NCI-H526 treated with DMSO at 0.1 percent for 48 hours (cell line): ENCODE measurements around the gene RPS6KL1.

ENCODE experiments used
- DNase-seq: peaks from one replicate; lab custom pipeline; 2025; lab: John Stamatoyannopoulos, UW

Gene RPS6KL1

GRCh38 chr14:74951443-74952179, 28.6 kb upstream of the RPS6KL1 start:
- no peak for DNase-seq

GRCh38 chr14:74950795-74951442, 27.9 kb upstream of the RPS6KL1 start:
- no peak for DNase-seq

GRCh38 chr14:74949859-74950573, 27.0 kb upstream of the RPS6KL1 start:
- DNase-seq, result no peak

GRCh38 chr14:74949191-74949601, 26.1 kb upstream of the RPS6KL1 start:
- DNase-seq, result no peak

GRCh38 chr14:74948228-74949175, 25.4 kb upstream of the RPS6KL1 start:
- no peak for DNase-seq

- DNase-seq, result no peak
These were observed 24.5 kb upstream of the RPS6KL1 start for GRCh38 chr14:74947353-74948227.

- DNase-seq, result no peak
These were observed 23.7 kb upstream of the RPS6KL1 start for GRCh38 chr14:74946659-74947281.

GRCh38 chr14:74945852-74946658, 23.0 kb upstream of the RPS6KL1 start:
- DNase-seq, result peak; percentile 3

- no peak for DNase-seq
These were observed 22.3 kb upstream of the RPS6KL1 start for GRCh38 chr14:74945261-74945851.

GRCh38 chr14:74942608-74943007, 19.5 kb upstream of the RPS6KL1 start:
- DNase-seq, result no peak

- DNase-seq, result no peak
These were observed 19.1 kb upstream of the RPS6KL1 start for GRCh38 chr14:74942181-74942580.

GRCh38 chr14:74941676-74942097, 18.6 kb upstream of the RPS6KL1 start:
- DNase-seq, result no peak

- no peak for DNase-seq
These were observed 18.0 kb upstream of the RPS6KL1 start for GRCh38 chr14:74940956-74941565.

- DNase-seq, result no peak
These were observed 15.8 kb upstream of the RPS6KL1 start for GRCh38 chr14:74938531-74939495.

GRCh38 chr14:74937171-74937570, 14.1 kb upstream of the RPS6KL1 start:
- no peak for DNase-seq

GRCh38 chr14:74936731-74937130, 13.7 kb upstream of the RPS6KL1 start:
- DNase-seq, result no peak

- DNase-seq, result no peak
These were observed 13.1 kb upstream of the RPS6KL1 start for GRCh38 chr14:74936151-74936550.

- no peak for DNase-seq
These were observed 12.3 kb upstream of the RPS6KL1 start for GRCh38 chr14:74935360-74935680.
